CD4-positive, alpha-beta T cell (primary cell): ENCODE data around the gene COX17. TPM values are rescaled to one million over a fixed set of nuclear protein-coding genes. Genes with fewer than 3 reads are reported as not detected.

Experiments
- ATAC-seq: fragments of 200-7000 bp; cut with Tn5 transposase; one replicate; pipeline ENCODE4 v1.10.0; 2022; ENCODE audit warnings: mild to moderate bottlenecking; ENCODE audit not compliant: poor library complexity
- CTCF ChIA-PET: fragments of 350-600 bp; sonication (Branson Sonifier 250); formaldehyde crosslinking; loops from one replicate; lab custom pipeline; 2021; ENCODE audit warnings: antibody characterized with exemption, inconsistent platforms; lab: Charles Lee
- POLR2A ChIA-PET: fragments of 350-600 bp; sonication (Branson Sonifier 250); formaldehyde crosslinking; loops from one replicate; lab custom pipeline; 2021; ENCODE audit warnings: antibody characterized with exemption, inconsistent platforms; lab: Charles Lee
- DNase-seq, 14 experiments: peaks; one replicate each; pipeline ENCODE4 v3.0.0-alpha.2; 2013 to 2020; ENCODE audit warnings: mixed read lengths in 2 of 14
- H3K27ac ChIP-seq, 2 donors: one replicate each; pipeline versions ENCODE4 v1.5.1 to v1.7.0; 2013; ENCODE audit warnings: low read length in 2 of 2, low read depth in 1 of 2, mild to moderate bottlenecking in 1 of 2
- H3K27me3 ChIP-seq, 2 experiments: 1 replicate in 1 of 2; 2 replicates in 1 of 2; pipeline versions ENCODE4 v1.6.1 to v1.7.0; 2013; ENCODE audit warnings: low read length in 2 of 2, control low read depth in 1 of 2, mild to moderate bottlenecking in 1 of 2, moderate library complexity in 1 of 2; ENCODE audit not compliant: insufficient read depth in 2 of 2, control insufficient read depth in 1 of 2
- H3K36me3 ChIP-seq: one replicate; pipeline ENCODE4 v1.6.1; 2013; ENCODE audit warnings: low read length, control low read depth; ENCODE audit not compliant: insufficient read depth
- H3K4me1 ChIP-seq: one replicate; pipeline ENCODE4 v1.6.1; 2013; ENCODE audit warnings: low read length, control low read depth; ENCODE audit not compliant: insufficient read depth
- H3K4me3 ChIP-seq: one replicate; pipeline ENCODE4 v1.5.1; 2013; ENCODE audit warnings: mild to moderate bottlenecking, low read length, moderate library complexity
- H3K9me3 ChIP-seq, 2 experiments: 1 replicate in 1 of 2; 2 replicates in 1 of 2; pipeline versions ENCODE4 v1.6.1 to v1.7.0; 2013; ENCODE audit warnings: low read length in 2 of 2, mild to moderate bottlenecking in 2 of 2, control low read depth in 1 of 2, moderate library complexity in 1 of 2; ENCODE audit not compliant: control insufficient read depth in 1 of 2, insufficient read depth in 1 of 2
- H3K27ac Mint-ChIP-seq: one replicate; pipeline ENCODE4 v1.8.0; 2020; ENCODE audit warnings: mixed read lengths
- H3K27me3 Mint-ChIP-seq: one replicate; pipeline ENCODE4 v1.8.0; 2021; ENCODE audit warnings: mixed read lengths
- H3K36me3 Mint-ChIP-seq: one replicate; pipeline ENCODE4 v1.8.0; 2021; ENCODE audit warnings: low read depth, mixed read lengths
- H3K4me1 Mint-ChIP-seq: one replicate; pipeline ENCODE4 v1.8.0; 2021; ENCODE audit warnings: low read depth, mixed read lengths
- H3K4me3 Mint-ChIP-seq: one replicate; pipeline ENCODE4 v1.8.0; 2020; ENCODE audit warnings: mild to moderate bottlenecking, mixed read lengths
- H3K9me3 Mint-ChIP-seq: one replicate; pipeline ENCODE4 v1.8.0; 2020; ENCODE audit warnings: mixed read lengths
- CTCF ChIP-seq: fragments of 200-600 bp; IDR thresholded peaks from one replicate; pipeline ENCODE4 v1.8.0; 2022; ENCODE audit warnings: antibody characterized with exemption, mild to moderate bottlenecking
- intact Hi-C, 2 experiments: fragments of 100-400 bp; cut with DNase I in 1 of 2; cut with micrococcal nuclease in 1 of 2; formaldehyde crosslinking; loops; one replicate each; pipeline versions ENCODE4 v1.15.1 to v1.9.0; 2023 to 2025; cut with DNase I, micrococcal nuclease
- total RNA-seq, 174 experiments: library from RNA in 2 of 174; stranded (reverse) in 2 of 174; gene quantifications; one replicate each; pipeline ENCODE4 v1.2.3 and lab custom pipeline; 2021 to 2026

Gene COX17
- total RNA-seq, 2 experiments from 2014 or later, result 24.6 to 26.3 TPM

DNA sequence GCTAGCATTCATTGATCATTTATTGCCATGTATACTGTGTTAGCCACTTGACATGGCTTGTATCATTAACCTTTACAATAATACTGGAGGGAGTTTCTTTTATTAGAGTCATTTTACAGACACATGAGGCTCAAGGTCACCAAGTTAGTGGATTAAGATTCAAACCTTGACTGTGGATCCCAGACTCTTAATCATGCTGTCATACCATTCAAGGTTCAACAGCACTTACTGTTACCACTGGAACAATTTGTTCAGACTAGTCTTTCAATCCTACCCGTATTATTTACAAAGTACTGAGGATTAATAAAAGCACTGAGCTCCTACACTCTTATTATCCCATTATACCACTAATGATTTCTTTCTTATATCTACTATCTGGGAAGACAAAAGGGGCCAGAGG, 1.2 kb downstream of the COX17 start:
- H3K27me3 ChIP-seq, result no peaks in the 10 kb centered on the region
- Mint-ChIP-seq H3K36me3 (peaks cover 56% of the 10 kb centered on the region), H3K4me3 (peak overlapping the region; percentile 87), H3K9me3 (no peaks in the 10 kb centered on the region), H3K27me3 (no peaks in the 10 kb centered on the region), H3K27ac (peak overlapping the region; percentile 91), H3K4me1 (peaks cover 43% of the 10 kb centered on the region)
- H3K4me1 ChIP-seq, result peaks cover 8% of the 10 kb centered on the region
- intact Hi-C loops, result loop anchor here (2.0 to 10.0 kb wide), 4 partner anchors 177 to 421 kb away; partner anchors contain the start of genes GSK3B (in 1 of the 2), POGLUT1 (in 1 of the 2) and TIMMDC1 (in 1 of the 2)
- TF ChIP-seq CTCF, result no peak
- H3K27ac ChIP-seq, result peak overlapping the region in 1 of 2 donors; percentile 69
- no peaks in the 10 kb centered on the region for H3K9me3 ChIP-seq
- DNase-seq, result no peak
- peaks cover 37% of the 10 kb centered on the region for H3K36me3 ChIP-seq
- peak overlapping the region; percentile 68 for H3K4me3 ChIP-seq
- ChIA-PET POLR2A (interaction anchor here (0.6 to 2.2 kb wide), 6 partner anchors 15 to 471 kb away, joined by 3 to 13 read pairs (median 7); partner anchors contain the start of genes TIMMDC1 and TMEM39A), CTCF (interaction anchor here (1.7 kb wide), 1 partner anchor 21 kb away, joined by 6 read pairs; no protein-coding TSS in a partner anchor)
- ATAC-seq, result no peak

GRCh38 chr3:119675188-119675874, 1.9 kb downstream of the COX17 start:
- intact Hi-C loops, result loop anchor here (5.0 to 10.0 kb wide), 3 partner anchors 208 to 422 kb away; partner anchors contain the start of genes GSK3B (in 1 of the 2) and POGLUT1 (in 1 of the 2)
- Histone ChIP-seq H3K4me3 (no peak overlapping the region), H3K27me3 (no peaks in the 10 kb centered on the region), H3K36me3 (peaks cover 43% of the 10 kb centered on the region), H3K4me1 (peaks cover 8% of the 10 kb centered on the region), H3K27ac (no peak overlapping the region), H3K9me3 (no peaks in the 10 kb centered on the region)
- ChIA-PET POLR2A (interaction anchor here (0.6 to 2.0 kb wide), 4 partner anchors 14 to 420 kb away, joined by 3 to 10 read pairs (median 4); partner anchors contain the start of gene TMEM39A), CTCF (interaction anchor here (1.0 to 1.2 kb wide), 2 partner anchors 48 to 886 kb away, joined by 3 to 4 read pairs; no protein-coding TSS in a partner anchor)
- H3K36me3 Mint-ChIP-seq, result peaks cover 63% of the 10 kb centered on the region
- H3K27me3 Mint-ChIP-seq, result no peaks in the 10 kb centered on the region
- H3K4me1 Mint-ChIP-seq, result peaks cover 49% of the 10 kb centered on the region
- no peaks in the 10 kb centered on the region for H3K9me3 Mint-ChIP-seq
- DNase-seq (no peak), ATAC-seq (no peak)
- H3K27ac Mint-ChIP-seq, result peak overlapping the region; percentile 91
- H3K4me3 Mint-ChIP-seq, result peak overlapping the region; percentile 87
- no peak for TF ChIP-seq CTCF

GRCh38 chr3:119673875-119674274, 3.3 kb downstream of the COX17 start:
- H3K9me3 ChIP-seq, result no peaks in the 10 kb centered on the region
- H3K27ac ChIP-seq, result no peak overlapping the region
- H3K27ac Mint-ChIP-seq, result no peak overlapping the region
- H3K4me3 Mint-ChIP-seq, result no peak overlapping the region
- H3K36me3 ChIP-seq, result peaks cover 57% of the 10 kb centered on the region
- peaks cover 49% of the 10 kb centered on the region for H3K4me1 Mint-ChIP-seq
- no peaks in the 10 kb centered on the region for H3K27me3 Mint-ChIP-seq
- intact Hi-C loops, result loop anchor here in 1 of 2 experiments (10.0 kb wide), 1 partner anchor 421 kb away; the partner anchor contains the start of gene GSK3B
- H3K9me3 Mint-ChIP-seq, result no peaks in the 10 kb centered on the region
- CTCF ChIA-PET, result interaction anchor here (1.2 kb wide), 1 partner anchor 888 kb away, joined by 3 read pairs; no protein-coding TSS in a partner anchor
- H3K36me3 Mint-ChIP-seq, result peaks cover 76% of the 10 kb centered on the region
- POLR2A ChIA-PET, result interaction anchor here (1.2 kb wide), 1 partner anchor 9 kb away, joined by 6 read pairs; no protein-coding TSS in a partner anchor
- TF ChIP-seq CTCF, result no peak
- H3K4me3 ChIP-seq, result no peak overlapping the region
- ATAC-seq (no peak), DNase-seq (no peak)
- H3K27me3 ChIP-seq, result no peaks in the 10 kb centered on the region
- H3K4me1 ChIP-seq, result peaks cover 8% of the 10 kb centered on the region
